Osteoblast (primary cell): ENCODE results near the gene DOK4. TPM values are rescaled to one million over a fixed set of nuclear protein-coding genes. Genes with fewer than 3 reads are reported as not detected.
A peak's percentile ranks its signal among the peaks of the same experiment; 100 is the strongest.

ENCODE experiments used
- DNase-seq: peaks from one replicate; pipeline ENCODE4 v3.0.0; 2011; ENCODE audit warnings: low spot score, mixed read lengths; ENCODE audit not compliant: insufficient read length; ENCODE audit errors: missing footprints
- H2AFZ ChIP-seq: 2 replicates; pipeline ENCODE4 v1.6.0; 2011; ENCODE audit warnings: mild to moderate bottlenecking, low read length
- H3K27ac ChIP-seq: 2 replicates; pipeline ENCODE4 v1.5.1; 2011; ENCODE audit warnings: mild to moderate bottlenecking, low read depth, low read length, moderate library complexity
- H3K27me3 ChIP-seq: 2 replicates; pipeline ENCODE4 v1.6.0; 2012; ENCODE audit warnings: mild to moderate bottlenecking, control low read depth, inconsistent platforms, low read length, moderate library complexity; ENCODE audit not compliant: insufficient read depth
- H3K36me3 ChIP-seq: 2 replicates; pipeline ENCODE4 v1.5.1; 2011; ENCODE audit warnings: mild to moderate bottlenecking, low read length, control low read depth, moderate library complexity; ENCODE audit not compliant: insufficient read depth
- H3K4me1 ChIP-seq: 2 replicates; pipeline ENCODE4 v1.5.1; 2011; ENCODE audit warnings: mild to moderate bottlenecking, low read length, control low read depth, moderate library complexity; ENCODE audit not compliant: insufficient read depth
- H3K4me2 ChIP-seq: 2 replicates; pipeline ENCODE4 v1.6.0; 2011; ENCODE audit warnings: mild to moderate bottlenecking, low read length; ENCODE audit not compliant: insufficient read depth
- H3K4me3 ChIP-seq: fragments of 200-600 bp; sonication (generic); 3 replicates; pipeline ENCODE4 v1.5.1; 2012; ENCODE audit warnings: mild to moderate bottlenecking, low read length, inconsistent platforms; ENCODE audit not compliant: insufficient read depth
- H3K79me2 ChIP-seq: 2 replicates; pipeline ENCODE4 v1.6.0; 2012; ENCODE audit warnings: mild to moderate bottlenecking, low read length, control low read depth, inconsistent platforms; ENCODE audit not compliant: insufficient read depth
- H3K9me3 ChIP-seq: 2 replicates; pipeline ENCODE4 v1.5.1; 2011; ENCODE audit warnings: low read depth, low read length, control low read depth
- H4K20me1 ChIP-seq: 2 replicates; pipeline ENCODE4 v1.6.0; 2012; ENCODE audit warnings: mild to moderate bottlenecking, low read length, control low read depth; ENCODE audit not compliant: insufficient read depth
- total RNA-seq: library from RNA; depleted of rRNA; stranded (reverse); fragments of >200 nt; gene quantifications from 2 replicates; pipeline ENCODE4 v1.2.3, GENCODE V29; 2012
- TF ChIP-seq, protein P1 (sequence below): IDR thresholded peaks from 2 replicates; pipeline ENCODE4 v1.5.1; 2011; ENCODE audit warnings: mild to moderate bottlenecking, low read depth, low read length, moderate library complexity; ENCODE audit errors: extremely low read depth

DOK4 gene
- total RNA-seq, 1 donor: 29.0 TPM

DNA sequence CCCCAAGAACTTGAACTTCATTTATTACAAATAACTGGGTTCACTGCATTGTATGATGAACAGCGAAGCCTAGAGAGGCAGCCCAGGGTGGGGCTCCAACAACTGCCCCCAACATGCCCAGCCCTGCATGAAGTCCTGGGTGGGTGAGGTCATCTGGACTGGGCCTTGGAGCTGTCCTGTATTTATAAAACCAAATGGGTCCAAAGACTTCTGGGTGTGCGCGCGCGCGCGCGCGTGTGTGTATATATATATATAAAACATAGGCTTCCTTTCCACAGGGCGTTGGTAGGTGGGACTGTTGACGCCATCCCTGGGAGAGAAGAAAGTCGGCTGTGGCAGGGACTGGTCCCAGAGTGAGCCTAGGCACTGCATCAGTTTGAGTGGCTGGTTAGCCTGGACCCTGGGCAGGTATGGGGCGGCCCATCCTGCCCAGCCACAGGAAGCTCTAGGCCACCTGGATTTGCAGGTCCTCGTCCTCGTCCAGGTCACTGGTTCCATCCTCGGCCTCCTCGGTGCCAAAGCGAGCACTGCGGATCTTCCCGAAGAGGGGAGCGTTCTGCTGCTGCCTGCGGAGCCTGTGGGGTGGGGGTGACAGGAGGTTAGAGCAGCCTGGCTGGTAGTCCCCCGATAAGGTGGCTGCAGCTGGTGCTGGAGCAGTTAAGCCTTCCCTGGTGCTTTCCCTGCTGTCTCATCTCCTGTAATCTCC, 26.2 kb upstream of the DOK4 start:
- Histone ChIP-seq H3K4me3 (no peak overlapping the region), H3K27ac (no peak overlapping the region), H3K36me3 (peaks cover under 1% of the 10 kb centered on the region), H2AFZ (no peak overlapping the region), H3K4me1 (no peaks in the 10 kb centered on the region), H4K20me1 (no peaks in the 10 kb centered on the region), H3K4me2 (no peak overlapping the region), H3K9me3 (no peaks in the 10 kb centered on the region), H3K27me3 (no peaks in the 10 kb centered on the region), H3K79me2 (no peaks in the 10 kb centered on the region)
- TF ChIP-seq, protein P1, sequence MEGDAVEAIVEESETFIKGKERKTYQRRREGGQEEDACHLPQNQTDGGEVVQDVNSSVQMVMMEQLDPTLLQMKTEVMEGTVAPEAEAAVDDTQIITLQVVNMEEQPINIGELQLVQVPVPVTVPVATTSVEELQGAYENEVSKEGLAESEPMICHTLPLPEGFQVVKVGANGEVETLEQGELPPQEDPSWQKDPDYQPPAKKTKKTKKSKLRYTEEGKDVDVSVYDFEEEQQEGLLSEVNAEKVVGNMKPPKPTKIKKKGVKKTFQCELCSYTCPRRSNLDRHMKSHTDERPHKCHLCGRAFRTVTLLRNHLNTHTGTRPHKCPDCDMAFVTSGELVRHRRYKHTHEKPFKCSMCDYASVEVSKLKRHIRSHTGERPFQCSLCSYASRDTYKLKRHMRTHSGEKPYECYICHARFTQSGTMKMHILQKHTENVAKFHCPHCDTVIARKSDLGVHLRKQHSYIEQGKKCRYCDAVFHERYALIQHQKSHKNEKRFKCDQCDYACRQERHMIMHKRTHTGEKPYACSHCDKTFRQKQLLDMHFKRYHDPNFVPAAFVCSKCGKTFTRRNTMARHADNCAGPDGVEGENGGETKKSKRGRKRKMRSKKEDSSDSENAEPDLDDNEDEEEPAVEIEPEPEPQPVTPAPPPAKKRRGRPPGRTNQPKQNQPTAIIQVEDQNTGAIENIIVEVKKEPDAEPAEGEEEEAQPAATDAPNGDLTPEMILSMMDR: no peak
- peak; percentile 44 for DNase-seq

DNA sequence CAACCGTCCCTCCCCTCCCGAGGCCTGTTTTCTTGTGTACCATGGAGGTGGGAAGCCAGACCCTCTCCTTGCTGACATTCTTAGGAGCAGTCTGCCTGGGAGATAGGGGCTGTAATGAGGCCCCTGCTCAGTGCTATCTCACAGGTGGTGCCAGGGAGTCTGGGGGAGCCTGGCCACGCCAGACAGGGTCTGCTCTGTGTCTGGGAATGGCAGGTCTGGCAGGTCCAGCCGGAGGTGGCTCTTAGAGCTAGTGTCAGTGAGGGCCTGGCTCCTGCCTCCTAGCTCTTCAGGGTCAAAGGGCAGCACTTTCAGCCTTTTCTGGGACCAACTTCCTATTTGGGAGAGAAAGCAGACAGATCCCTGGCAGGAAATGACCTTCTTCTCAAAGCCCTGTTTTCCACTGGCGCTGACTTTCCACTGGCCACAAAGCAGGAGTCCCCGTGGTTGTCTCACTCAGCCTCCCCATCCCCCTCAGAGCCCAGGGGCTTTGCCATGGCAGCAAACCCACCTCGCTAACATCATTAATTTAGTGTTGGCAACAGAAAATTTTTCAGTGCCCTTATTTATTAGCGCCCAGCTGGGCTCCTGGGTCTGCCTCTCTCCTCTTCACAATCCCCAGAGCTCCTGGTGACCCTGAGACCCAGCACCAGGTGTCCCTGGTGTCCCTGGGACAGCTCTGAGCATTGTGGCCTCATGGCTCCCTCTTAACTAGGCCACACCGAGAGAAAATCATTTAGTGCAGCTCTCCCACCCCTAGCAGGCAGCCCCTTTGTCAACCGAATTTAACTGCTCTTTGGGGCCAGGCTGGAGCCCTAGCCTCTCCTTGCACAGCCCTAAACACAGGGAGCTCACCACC, 24.0 kb upstream of the DOK4 start:
- Histone ChIP-seq H3K36me3 (no peaks in the 10 kb centered on the region), H3K4me1 (no peaks in the 10 kb centered on the region), H3K9me3 (no peaks in the 10 kb centered on the region), H3K27me3 (peaks cover 3% of the 10 kb centered on the region), H3K4me3 (no peak overlapping the region), H3K27ac (no peak overlapping the region), H3K4me2 (no peak overlapping the region), H2AFZ (no peak overlapping the region), H3K79me2 (no peaks in the 10 kb centered on the region), H4K20me1 (no peaks in the 10 kb centered on the region)
- TF ChIP-seq, protein P1: no peak
- DNase-seq: peak; percentile 67

GRCh38 chr16:57509231-57509923, 23.1 kb upstream of the DOK4 start:
- Histone ChIP-seq H3K4me3 (no peak overlapping the region), H3K36me3 (no peaks in the 10 kb centered on the region), H4K20me1 (no peaks in the 10 kb centered on the region), H2AFZ (no peak overlapping the region), H3K27ac (no peak overlapping the region), H3K4me2 (no peak overlapping the region), H3K27me3 (peaks cover 4% of the 10 kb centered on the region), H3K79me2 (no peaks in the 10 kb centered on the region), H3K9me3 (no peaks in the 10 kb centered on the region), H3K4me1 (no peaks in the 10 kb centered on the region)
- TF ChIP-seq, protein P1: no peak
- peak; percentile 80 for DNase-seq
